GM18526 (cell line): ENCODE results near the gene SLC7A5.

ENCODE experiments used
- POLR2A ChIP-seq: IDR thresholded peaks from 3 replicates; pipeline ENCODE4 v1.6.1; 2011; ENCODE audit not compliant: insufficient read length; ENCODE audit errors: extremely low read depth

Gene SLC7A5

DNA sequence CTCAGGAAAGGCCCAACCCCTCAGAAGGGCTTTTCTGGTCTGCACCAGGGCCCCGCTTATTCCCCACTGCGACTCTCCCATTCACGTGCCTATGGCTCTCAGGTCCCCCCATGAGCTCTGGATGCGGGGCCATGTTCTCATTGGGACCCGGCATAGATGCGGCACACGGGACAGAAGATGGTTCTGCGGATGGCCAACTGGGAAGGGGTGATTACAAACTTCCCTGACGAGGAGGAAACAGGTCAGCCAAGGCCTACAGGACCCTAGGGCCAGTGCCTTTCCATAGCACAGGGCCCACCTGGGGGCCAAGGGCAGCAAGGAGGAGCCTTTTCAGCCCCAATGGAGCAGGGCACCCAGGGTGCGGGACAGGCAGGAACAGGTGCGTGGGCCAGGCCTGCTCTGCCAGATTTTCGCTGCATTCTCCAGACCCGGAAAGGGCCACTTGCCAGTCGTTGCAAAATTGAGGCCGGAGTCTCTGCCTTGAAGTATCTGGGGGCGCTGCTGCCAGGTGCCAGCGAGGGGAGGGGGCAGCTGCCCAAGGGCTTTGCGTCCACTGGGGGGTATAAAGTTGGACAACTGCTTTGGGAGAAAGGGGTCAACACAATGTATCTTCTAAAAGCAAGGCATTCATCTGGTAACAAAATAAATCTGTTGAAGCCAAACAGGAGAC is 20.5 kb downstream of the SLC7A5 start:
- no peak for TF ChIP-seq POLR2A

GRCh38 chr16:87847785-87848675 is 21.3 kb downstream of the SLC7A5 start:
- TF ChIP-seq POLR2A: no peak

DNA sequence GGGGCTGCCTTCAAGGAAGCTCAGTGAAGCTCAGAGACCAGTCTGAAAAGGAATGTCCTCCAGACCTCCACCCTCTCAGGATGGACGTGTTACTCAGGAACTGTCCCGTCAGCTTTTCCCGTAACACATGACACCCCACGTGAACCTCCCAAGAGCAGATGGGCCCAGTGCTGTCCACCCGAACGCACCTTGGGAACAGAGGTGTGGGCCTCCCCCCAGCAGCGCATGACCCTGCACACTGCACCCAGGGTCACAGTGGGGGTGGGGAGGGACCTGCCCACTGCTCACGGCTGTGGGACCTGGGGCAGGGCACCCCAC is 21.9 kb downstream of the SLC7A5 start:
- TF ChIP-seq POLR2A: no peak

- TF ChIP-seq POLR2A: no peak
Observed at GRCh38 chr16:87846705-87847466, 22.4 kb downstream of the SLC7A5 start.

GRCh38 chr16:87845807-87846619 is 23.3 kb downstream of the SLC7A5 start:
- TF ChIP-seq POLR2A: no peak

DNA sequence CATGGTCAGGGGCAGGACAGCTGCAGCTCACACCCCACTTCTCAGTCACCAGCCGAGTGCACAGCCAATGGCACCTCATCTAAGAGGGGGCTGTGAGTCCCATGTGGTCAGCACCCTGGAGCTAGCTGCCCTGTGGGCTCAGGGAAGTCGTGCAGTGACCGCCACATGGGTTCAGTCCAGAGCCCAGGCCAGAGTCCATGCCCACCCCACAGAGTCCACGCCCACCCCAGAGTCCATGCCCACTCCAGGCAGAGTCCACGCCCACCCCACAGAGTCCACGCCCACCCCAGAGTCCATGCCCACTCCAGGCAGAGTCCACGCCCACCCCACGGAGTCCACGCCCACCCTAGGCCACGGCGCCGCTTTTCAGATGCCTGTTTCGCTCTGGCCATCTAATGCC is 24.1 kb downstream of the SLC7A5 start:
- TF ChIP-seq POLR2A: no peak

DNA sequence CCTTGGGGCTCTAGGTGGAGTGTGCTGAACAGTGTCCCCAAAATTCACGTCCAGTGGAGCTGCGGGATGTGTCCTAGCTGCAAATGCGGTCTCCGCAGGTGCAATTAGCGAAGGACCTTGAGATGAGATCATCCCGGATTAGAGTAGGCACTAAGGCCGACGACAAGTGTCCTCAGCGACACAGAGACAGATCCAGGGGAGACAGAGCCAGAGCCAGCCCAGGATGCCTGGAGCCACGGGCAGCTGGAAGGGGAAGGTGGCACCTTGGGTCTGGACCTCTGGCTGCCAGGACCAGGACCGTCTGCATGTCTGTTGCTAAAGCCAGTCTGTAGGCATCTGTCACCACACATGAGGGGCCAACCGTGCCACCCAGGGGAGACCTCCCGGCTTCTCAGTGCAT is 24.5 kb downstream of the SLC7A5 start:
- TF ChIP-seq POLR2A: no peak

GRCh38 chr16:87844120-87844733 is 25.1 kb downstream of the SLC7A5 start:
- TF ChIP-seq POLR2A: no peak

- TF ChIP-seq POLR2A: no peak
Observed at GRCh38 chr16:87843678-87844105, 25.6 kb downstream of the SLC7A5 start.

GRCh38 chr16:87842209-87842869 is 27.0 kb downstream of the SLC7A5 start:
- TF ChIP-seq POLR2A: no peak

DNA sequence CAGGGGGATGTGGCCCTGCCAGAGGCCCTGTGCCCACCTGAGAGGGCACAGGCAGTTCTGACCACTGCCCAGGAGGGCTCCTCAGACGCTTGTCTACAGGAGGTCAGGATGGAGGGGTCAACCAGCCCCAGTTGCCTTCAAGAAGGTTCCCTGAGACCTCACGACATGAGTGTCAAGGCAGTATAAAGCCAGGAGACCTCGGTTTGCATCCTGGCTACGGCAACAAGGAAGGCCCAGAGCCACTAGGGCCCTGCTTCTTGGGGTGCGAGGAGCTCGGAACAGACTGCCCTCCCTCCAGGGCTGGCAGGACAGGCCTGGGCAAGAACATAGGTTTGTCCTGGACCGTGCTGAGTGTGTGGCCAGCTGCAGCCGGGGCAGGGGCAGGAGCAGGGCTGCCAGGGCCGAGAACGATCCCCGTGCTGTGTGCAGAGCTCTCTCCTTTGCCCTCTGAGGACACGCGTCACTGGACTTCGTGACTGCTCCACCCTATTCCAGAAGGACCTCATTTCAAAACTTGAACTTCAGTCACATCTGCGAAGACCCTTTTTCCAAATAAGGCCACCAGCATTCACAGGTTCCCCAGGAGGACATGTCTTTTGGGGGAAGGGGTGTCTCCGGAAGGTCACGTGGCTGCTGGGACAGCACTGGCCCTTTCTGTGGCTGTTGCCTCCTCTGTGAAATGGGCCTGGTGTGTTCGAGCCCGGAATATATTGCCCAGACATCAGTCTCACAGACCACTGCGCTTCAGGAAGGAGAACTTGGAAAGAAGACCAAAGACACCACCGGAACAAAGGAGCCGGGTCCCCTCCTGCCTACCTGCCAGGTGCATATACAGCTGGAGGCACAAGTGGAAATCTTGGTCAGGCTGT is 27.7 kb downstream of the SLC7A5 start:
- TF ChIP-seq POLR2A: no peak

DNA sequence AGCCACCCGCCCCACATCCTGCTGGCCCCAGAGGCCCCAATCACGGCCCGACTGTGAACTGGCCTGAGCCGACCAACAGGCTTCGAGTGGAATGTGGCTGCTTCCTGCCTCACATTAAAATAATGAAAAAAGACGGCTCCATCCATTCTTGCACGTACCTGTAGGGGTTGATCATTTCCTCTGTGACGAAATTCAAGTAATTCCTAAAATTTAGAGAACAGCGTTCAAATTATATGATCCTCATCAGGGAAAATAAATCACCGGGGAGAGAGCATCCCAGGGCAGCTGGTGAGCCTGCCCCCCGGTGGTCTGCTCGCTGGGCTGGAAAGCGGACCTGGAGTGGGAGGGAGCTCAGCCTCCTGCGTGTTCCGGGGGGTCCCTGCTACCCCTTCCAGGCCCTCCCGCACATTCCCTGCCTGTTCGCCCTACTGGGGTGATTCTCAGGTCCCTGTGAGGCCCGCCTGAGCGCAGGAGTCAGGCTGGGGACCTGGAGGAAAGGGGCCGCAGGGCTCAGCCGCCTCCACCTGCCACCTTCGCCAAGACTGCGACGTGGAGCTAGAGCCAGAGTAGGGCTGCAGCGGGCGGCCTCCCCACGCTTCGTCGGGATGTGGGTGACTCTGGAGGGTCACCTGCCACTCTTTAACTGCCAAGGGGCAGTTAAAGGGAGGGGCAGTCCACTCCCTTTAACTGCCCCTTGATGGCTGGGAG is 28.9 kb downstream of the SLC7A5 start:
- TF ChIP-seq POLR2A: no peak
